GM23338 (cell line): ENCODE measurements around the gene GALNT11. TPM values are rescaled to one million over a fixed set of nuclear protein-coding genes. Genes with fewer than 3 reads are reported as not detected.
A peak's percentile ranks its signal among the peaks of the same experiment; 100 is the strongest.
"Not testable (repeated sequence)": the region's sequence is repeated elsewhere in the genome, so short reads cannot be mapped to it uniquely, and the experiment has no call there.

ENCODE experiments used
- ATAC-seq: fragments of 200-7000 bp; cut with Tn5 transposase; 3 replicates; pipeline ENCODE4 v1.9.1; 2020
- DNase-seq: peaks from one replicate; pipeline ENCODE4 v3.0.0-alpha.2; 2015; ENCODE audit warnings: low spot score
- H2AFZ ChIP-seq: fragments of 200-600 bp; sonication (generic); 2 replicates; pipeline ENCODE4 v1.8.0; 2016; ENCODE audit warnings: antibody characterized with exemption, mild to moderate bottlenecking, moderate library complexity
- H3F3A ChIP-seq: fragments of 200-600 bp; sonication (generic); replicated peaks from 2 replicates; pipeline ENCODE4 v1.8.0; 2017; ENCODE audit warnings: antibody characterized with exemption, mixed run types, low read depth
- H3K27ac ChIP-seq: fragments of 200-600 bp; sonication (generic); 2 replicates; pipeline ENCODE4 v1.6.1; 2016; ENCODE audit warnings: low read depth
- H3K27me3 ChIP-seq: fragments of 200-600 bp; sonication (generic); 2 replicates; pipeline ENCODE4 v1.8.0; 2016; ENCODE audit warnings: mild to moderate bottlenecking, mixed run types, moderate library complexity; ENCODE audit not compliant: insufficient read depth
- H3K36me3 ChIP-seq: fragments of 200-600 bp; sonication (generic); 2 replicates; pipeline ENCODE4 v1.8.0; 2016; ENCODE audit warnings: mild to moderate bottlenecking; ENCODE audit not compliant: insufficient read depth
- H3K4me1 ChIP-seq: fragments of 200-600 bp; sonication (generic); 2 replicates; pipeline ENCODE4 v1.8.0; 2016; ENCODE audit warnings: mild to moderate bottlenecking, moderate library complexity; ENCODE audit not compliant: insufficient read depth
- H3K4me2 ChIP-seq: fragments of 200-600 bp; sonication (generic); 2 replicates; pipeline ENCODE4 v1.7.1; 2017; ENCODE audit warnings: mixed run types
- H3K4me3 ChIP-seq: fragments of 200-600 bp; sonication (generic); 2 replicates; pipeline ENCODE4 v1.6.1; 2016; ENCODE audit warnings: mixed run types
- H3K79me2 ChIP-seq: fragments of 200-600 bp; sonication (generic); replicated peaks from 2 replicates; pipeline ENCODE4 v1.8.0; 2017; ENCODE audit warnings: mild to moderate bottlenecking; ENCODE audit not compliant: insufficient read depth
- H3K9me2 ChIP-seq: fragments of 200-600 bp; sonication (generic); 2 replicates; pipeline ENCODE4 v1.8.0; 2017; ENCODE audit not compliant: insufficient read depth
- H4K20me1 ChIP-seq: fragments of 200-600 bp; sonication (generic); replicated peaks from 2 replicates; pipeline ENCODE4 v1.8.0; 2017; ENCODE audit warnings: mild to moderate bottlenecking; ENCODE audit not compliant: insufficient read depth
- H3K27ac Mint-ChIP-seq: 2 replicates; pipeline ENCODE4 v1.8.0; 2020; ENCODE audit warnings: inconsistent platforms, mild to moderate bottlenecking, moderate library complexity, mixed read lengths
- H3K27me3 Mint-ChIP-seq: 3 replicates; pipeline ENCODE4 v1.8.0; 2022; ENCODE audit warnings: low read depth, mild to moderate bottlenecking, moderate library complexity, mixed read lengths, inconsistent platforms; ENCODE audit not compliant: insufficient read depth, poor library complexity
- H3K36me3 Mint-ChIP-seq: 3 replicates; pipeline ENCODE4 v1.8.0; 2021; ENCODE audit warnings: low read depth, mild to moderate bottlenecking, inconsistent platforms, moderate library complexity, mixed read lengths
- H3K4me1 Mint-ChIP-seq: 3 replicates; pipeline ENCODE4 v1.8.0; 2020; ENCODE audit warnings: mild to moderate bottlenecking, inconsistent platforms, mixed read lengths
- H3K4me3 Mint-ChIP-seq: 3 replicates; pipeline ENCODE4 v1.8.0; 2021; ENCODE audit warnings: moderate library complexity, mild to moderate bottlenecking, inconsistent platforms, mixed read lengths
- H3K9me3 Mint-ChIP-seq: 3 replicates; pipeline ENCODE4 v1.8.0; 2020; ENCODE audit warnings: moderate library complexity, mild to moderate bottlenecking, inconsistent platforms, mixed read lengths
- ZNF331 ChIP-seq: fragments of 250-450 bp; sonication (Bioruptor Pico); IDR thresholded peaks from 2 replicates; pipeline ENCODE4 v1.5.0; 2020; ENCODE audit warnings: low read depth, mild to moderate bottlenecking, moderate library complexity
- polyA plus RNA-seq: library from polyadenylated mRNA; unstranded; fragments of >200 nt; fragmentation: Nextera tagmentation; extraction: Ambion mirVana; gene quantifications from 2 replicates; pipeline ENCODE4 v1.2.1, GENCODE V29; 2016
- total RNA-seq: library from RNA; depleted of rRNA; stranded (reverse); fragments of >200 nt; shearing (Covaris generic); gene quantifications from 2 replicates; pipeline ENCODE4 v1.2.3, GENCODE V29; 2014
- TF ChIP-seq, protein P1 (sequence below): IDR thresholded peaks from one replicate; pipeline ENCODE4 v1.6.1; 2018; ENCODE audit warnings: antibody characterized with exemption; ENCODE audit not compliant: unreplicated experiment

GALNT11 gene
- total and polyA plus RNA-seq, 2 experiments from 2014 or later: 16.1 to 33.6 TPM

- ATAC-seq, H3K4me1 ChIP-seq, H3K27ac Mint-ChIP-seq, H3F3A ChIP-seq, H3K4me3 ChIP-seq, H4K20me1 ChIP-seq, H3K36me3 ChIP-seq, H3K27ac ChIP-seq, H3K36me3 Mint-ChIP-seq, H3K79me2 ChIP-seq, H3K4me1 Mint-ChIP-seq, H3K27me3 Mint-ChIP-seq, H3K27me3 ChIP-seq, DNase-seq, H3K9me2 ChIP-seq, H3K9me3 Mint-ChIP-seq, H3K4me3 Mint-ChIP-seq, H2AFZ ChIP-seq, H3K4me2 ChIP-seq: not testable (repeated sequence)
Observed at GRCh38 chr7:152017683-152018082, 7.8 kb upstream of the GALNT11 start.

DNA sequence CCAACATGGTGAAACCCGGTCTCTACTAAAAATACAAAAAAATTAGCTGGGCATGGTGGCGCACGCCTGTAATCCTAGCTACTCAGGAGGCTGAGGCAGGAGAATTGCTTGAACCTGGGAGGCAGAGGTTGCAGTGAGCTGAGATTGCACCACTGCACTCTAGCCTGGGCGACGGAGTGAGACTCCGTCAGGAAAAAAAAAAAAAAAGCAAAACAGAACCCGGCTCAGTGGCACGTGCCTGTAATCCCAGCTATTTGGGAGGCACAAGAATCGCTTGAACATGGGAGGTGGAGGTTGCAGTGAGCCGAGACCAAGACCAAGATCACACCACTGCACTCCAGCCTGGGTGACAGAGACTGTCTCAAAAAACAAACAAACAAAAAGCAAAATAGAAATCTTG, 3.7 kb upstream of the GALNT11 start:
- H3K4me1 ChIP-seq, H3K4me2 ChIP-seq, H2AFZ ChIP-seq, H3K36me3 ChIP-seq, H3K27me3 Mint-ChIP-seq, H3F3A ChIP-seq, H3K79me2 ChIP-seq, H3K36me3 Mint-ChIP-seq, H3K27ac Mint-ChIP-seq, H3K9me2 ChIP-seq, H3K4me3 ChIP-seq, H4K20me1 ChIP-seq, ATAC-seq, H3K4me3 Mint-ChIP-seq, DNase-seq, H3K27ac ChIP-seq, H3K9me3 Mint-ChIP-seq, H3K4me1 Mint-ChIP-seq: not testable (repeated sequence)
- H3K27me3 ChIP-seq: peaks cover 12% of the 10 kb centered on the region; the same call in 1 of the 2 replicates

- Histone ChIP-seq H2AFZ (peak overlapping the region; percentile 79; the same call in 1 of the 2 replicates), H3K4me2 (peak overlapping the region; percentile 93), H3K27me3 (peaks cover 12% of the 10 kb centered on the region; the same call in 1 of the 2 replicates), H3K9me2 (no peaks in the 10 kb centered on the region), H3K27ac (no peak overlapping the region), H4K20me1 (peaks cover 4% of the 10 kb centered on the region), H3K4me3 (peak overlapping the region; percentile 83), H3F3A (no peaks in the 10 kb centered on the region), H3K79me2 (peaks cover 5% of the 10 kb centered on the region; the same call in 1 of the 2 replicates), H3K36me3 (peaks cover 5% of the 10 kb centered on the region; the same call in 1 of the 2 replicates), H3K4me1 (0 out of 2 replicates have a peak, but pooled peaks cover 4% of the 10 kb centered on the region)
- Mint-ChIP-seq H3K27ac (no peak overlapping the region), H3K36me3 (peaks cover 28% of the 10 kb centered on the region), H3K9me3 (peaks cover 4% of the 10 kb centered on the region; the same call in 1 of the 3 replicates), H3K4me3 (peak overlapping the region; percentile 77), H3K27me3 (peaks cover 7% of the 10 kb centered on the region), H3K4me1 (peaks cover 6% of the 10 kb centered on the region; the same call in 1 of the 3 replicates)
- ATAC-seq (no peak), DNase-seq (no peak)
- no peak for TF ChIP-seq ZNF331 (CRISPR knock-in tag)
- TF ChIP-seq, protein P1, sequence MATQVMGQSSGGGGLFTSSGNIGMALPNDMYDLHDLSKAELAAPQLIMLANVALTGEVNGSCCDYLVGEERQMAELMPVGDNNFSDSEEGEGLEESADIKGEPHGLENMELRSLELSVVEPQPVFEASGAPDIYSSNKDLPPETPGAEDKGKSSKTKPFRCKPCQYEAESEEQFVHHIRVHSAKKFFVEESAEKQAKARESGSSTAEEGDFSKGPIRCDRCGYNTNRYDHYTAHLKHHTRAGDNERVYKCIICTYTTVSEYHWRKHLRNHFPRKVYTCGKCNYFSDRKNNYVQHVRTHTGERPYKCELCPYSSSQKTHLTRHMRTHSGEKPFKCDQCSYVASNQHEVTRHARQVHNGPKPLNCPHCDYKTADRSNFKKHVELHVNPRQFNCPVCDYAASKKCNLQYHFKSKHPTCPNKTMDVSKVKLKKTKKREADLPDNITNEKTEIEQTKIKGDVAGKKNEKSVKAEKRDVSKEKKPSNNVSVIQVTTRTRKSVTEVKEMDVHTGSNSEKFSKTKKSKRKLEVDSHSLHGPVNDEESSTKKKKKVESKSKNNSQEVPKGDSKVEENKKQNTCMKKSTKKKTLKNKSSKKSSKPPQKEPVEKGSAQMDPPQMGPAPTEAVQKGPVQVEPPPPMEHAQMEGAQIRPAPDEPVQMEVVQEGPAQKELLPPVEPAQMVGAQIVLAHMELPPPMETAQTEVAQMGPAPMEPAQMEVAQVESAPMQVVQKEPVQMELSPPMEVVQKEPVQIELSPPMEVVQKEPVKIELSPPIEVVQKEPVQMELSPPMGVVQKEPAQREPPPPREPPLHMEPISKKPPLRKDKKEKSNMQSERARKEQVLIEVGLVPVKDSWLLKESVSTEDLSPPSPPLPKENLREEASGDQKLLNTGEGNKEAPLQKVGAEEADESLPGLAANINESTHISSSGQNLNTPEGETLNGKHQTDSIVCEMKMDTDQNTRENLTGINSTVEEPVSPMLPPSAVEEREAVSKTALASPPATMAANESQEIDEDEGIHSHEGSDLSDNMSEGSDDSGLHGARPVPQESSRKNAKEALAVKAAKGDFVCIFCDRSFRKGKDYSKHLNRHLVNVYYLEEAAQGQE: no peak
Observed at GRCh38 chr7:152025937-152026890, 740 bp downstream of the GALNT11 start.

DNA sequence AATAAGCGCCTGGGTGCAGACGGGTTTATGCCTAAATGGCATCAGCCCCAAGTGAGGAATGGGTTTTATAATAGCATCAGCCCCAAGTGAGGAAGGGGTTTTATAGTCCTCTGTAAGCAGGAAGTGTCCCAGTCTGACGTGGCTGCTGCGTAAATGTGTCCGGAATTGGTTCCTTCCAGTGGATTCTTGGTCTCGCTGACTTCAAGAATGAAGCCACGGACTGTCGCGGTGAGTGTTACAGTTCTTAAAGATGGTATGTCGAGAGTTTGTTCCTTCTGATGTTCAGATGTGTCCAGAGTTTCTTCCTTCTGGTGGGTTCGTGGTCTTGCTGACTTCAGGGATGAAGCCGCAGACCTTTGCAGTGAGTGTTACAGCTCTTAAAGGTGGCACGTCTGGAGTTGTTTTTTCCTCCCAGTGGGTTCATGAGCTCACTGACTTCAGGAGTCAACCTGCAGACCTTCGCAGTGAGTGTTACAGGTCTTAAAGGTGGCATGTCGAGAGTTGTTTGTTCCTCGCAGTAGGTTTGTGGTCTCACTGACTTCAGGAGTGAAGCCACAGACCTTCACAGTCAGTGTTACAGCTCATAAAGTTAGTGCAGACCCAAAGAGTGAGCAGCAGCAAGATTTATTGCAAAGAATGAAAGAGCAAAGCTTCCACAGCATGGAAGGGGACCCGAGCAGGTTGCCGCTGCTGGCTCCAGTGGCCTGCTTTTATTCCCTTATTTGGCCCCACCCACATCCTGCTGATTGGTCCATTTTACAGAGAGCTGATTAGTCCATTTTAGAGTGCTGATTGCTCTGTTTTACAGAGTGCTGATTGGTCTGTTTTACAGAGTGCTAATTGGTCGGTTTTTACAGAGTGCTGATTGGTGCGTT, 2.3 kb downstream of the GALNT11 start:
- not testable (repeated sequence) for H3K9me2 ChIP-seq, H3K4me1 Mint-ChIP-seq, DNase-seq, H3K36me3 ChIP-seq, H3K27ac ChIP-seq, H2AFZ ChIP-seq, H3K4me2 ChIP-seq, H3K9me3 Mint-ChIP-seq, ATAC-seq, H3K4me1 ChIP-seq, H3K27ac Mint-ChIP-seq, H3F3A ChIP-seq, H3K4me3 ChIP-seq, H4K20me1 ChIP-seq, H3K4me3 Mint-ChIP-seq, H3K27me3 Mint-ChIP-seq
- H3K36me3 Mint-ChIP-seq: peaks cover 28% of the 10 kb centered on the region
- Histone ChIP-seq H3K79me2 (peaks cover 10% of the 10 kb centered on the region; the same call in 1 of the 2 replicates), H3K27me3 (peaks cover 12% of the 10 kb centered on the region; the same call in 1 of the 2 replicates)
